ENCODE measurements around the gene CD44.

The CD44 gene

DNA sequence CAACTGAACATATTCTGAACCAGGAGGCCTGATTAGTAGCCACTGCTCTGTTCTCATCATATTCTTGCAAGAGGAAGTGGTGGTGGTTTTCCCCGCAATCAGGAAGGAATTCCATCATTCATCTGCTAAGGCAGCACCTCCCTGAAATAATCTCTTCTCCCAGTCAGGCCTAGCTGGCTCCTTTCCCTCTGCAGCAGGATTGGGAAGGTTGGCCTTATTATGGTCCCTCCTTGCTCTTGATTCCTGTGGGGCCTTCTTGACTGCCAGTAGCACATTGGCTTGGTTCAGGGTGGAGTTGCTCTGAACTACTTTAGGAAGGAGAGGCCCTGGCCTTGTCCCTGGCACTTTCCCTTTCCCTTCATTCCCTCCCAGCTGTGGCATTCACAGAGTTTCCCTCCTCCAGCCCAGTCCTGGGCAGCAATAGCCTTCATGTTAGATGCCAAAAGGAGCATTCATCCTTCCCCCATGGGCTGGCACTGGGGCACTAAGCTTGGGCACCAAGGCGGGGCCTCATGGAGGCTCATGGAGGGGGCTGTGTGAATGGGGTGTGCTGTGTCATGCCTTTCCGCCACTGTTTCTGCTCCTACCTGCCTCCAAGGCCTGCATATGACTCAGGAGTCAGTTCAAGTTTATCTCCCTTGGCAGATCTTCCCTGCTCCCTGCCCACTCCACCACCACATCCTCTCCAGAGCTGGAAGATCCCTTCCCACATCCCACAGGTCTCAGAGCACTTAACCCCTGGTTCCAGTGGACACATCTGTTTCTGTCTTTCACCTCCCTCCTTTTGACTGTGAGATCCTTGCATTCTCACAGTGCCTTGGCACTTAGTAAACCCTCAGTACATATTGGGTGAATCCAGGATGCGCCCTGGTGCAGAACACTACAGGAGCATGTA, 27.6 kb upstream of the CD44 start:
- no peak for DNase-seq
- Histone ChIP-seq H3K4me3 (ENCODE audit: insufficient read depth, low read depth, low read length, poor library complexity, severe bottlenecking) (no peak overlapping the region), H3K36me3 (ENCODE audit: control insufficient read depth, insufficient read depth, low read length) (no peaks in the 10 kb centered on the region), H3K27me3 (replicated peaks; ENCODE audit: control insufficient read depth, insufficient read depth, low read length, poor library complexity, severe bottlenecking) (no peaks in the 10 kb centered on the region), H3K27ac (ENCODE audit: insufficient read depth, low read length, poor library complexity, severe bottlenecking) (no peak overlapping the region), H3K9me3 (ENCODE audit: control insufficient read depth, low read length) (no peaks in the 10 kb centered on the region), H3K4me1 (ENCODE audit: control insufficient read depth, insufficient read depth, low read length, poor library complexity, severe bottlenecking) (peaks cover 21% of the 10 kb centered on the region)

DNA sequence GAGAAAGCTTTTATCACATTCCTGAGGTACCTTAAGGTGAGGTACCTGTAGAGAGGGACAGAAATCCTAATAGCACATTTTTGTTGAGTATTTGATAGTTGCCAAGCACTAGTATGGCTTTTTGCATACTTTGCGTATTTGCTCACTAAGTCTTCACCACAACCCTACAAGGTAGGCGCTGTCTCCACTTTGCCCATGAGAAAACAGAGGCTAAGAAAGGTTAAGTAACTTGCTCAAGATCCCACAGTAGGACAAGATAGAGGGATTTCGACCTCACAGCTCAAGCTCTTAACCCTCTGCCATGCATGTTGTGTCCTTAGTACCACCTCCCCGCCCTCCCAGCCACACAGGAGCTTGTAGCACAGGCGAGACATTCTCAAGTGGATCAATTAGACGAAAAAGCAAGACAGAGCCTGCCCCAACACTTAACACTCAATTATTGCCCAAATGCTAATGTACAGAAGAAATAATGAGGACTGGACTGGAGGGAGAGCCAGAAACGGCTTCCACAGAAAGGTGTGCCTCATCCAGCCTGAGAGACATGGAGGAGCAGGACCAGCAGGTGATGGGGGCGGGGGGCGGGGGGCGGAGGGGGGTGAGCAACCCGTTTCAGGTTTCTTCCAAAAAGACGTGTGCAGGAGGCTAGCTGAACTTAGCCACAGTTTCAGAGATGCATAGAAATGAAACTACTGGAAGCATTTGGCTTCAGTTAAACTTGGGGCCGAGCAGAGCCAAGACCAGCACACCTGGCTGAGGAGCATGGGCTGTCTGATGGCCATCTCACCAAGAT, 26.7 kb upstream of the CD44 start:
- Histone ChIP-seq H3K36me3 (ENCODE audit: control insufficient read depth, insufficient read depth, low read length) (no peaks in the 10 kb centered on the region), H3K9me3 (ENCODE audit: control insufficient read depth, low read length) (no peaks in the 10 kb centered on the region), H3K27ac (ENCODE audit: insufficient read depth, low read length, poor library complexity, severe bottlenecking) (no peak overlapping the region), H3K4me3 (ENCODE audit: insufficient read depth, low read depth, low read length, poor library complexity, severe bottlenecking) (no peak overlapping the region), H3K27me3 (replicated peaks; ENCODE audit: control insufficient read depth, insufficient read depth, low read length, poor library complexity, severe bottlenecking) (no peaks in the 10 kb centered on the region), H3K4me1 (ENCODE audit: control insufficient read depth, insufficient read depth, low read length, poor library complexity, severe bottlenecking) (peaks cover 18% of the 10 kb centered on the region)
- no peak for DNase-seq

DNA sequence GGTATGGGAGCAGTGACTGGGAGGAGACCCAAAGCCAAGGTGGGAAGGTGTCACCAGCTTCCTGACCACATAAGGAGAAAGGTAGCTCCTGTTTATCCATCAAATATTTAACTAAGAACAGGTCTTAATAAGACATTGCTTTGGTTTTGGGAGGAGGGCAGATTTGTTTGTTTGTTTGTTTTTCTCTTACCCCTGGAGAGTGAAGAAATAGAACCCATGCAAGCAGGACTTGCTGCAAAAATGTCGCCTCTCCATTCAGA, 26.2 kb upstream of the CD44 start:
- Histone ChIP-seq H3K36me3 (ENCODE audit: control insufficient read depth, insufficient read depth, low read length) (no peaks in the 10 kb centered on the region), H3K9me3 (ENCODE audit: control insufficient read depth, low read length) (no peaks in the 10 kb centered on the region), H3K4me3 (ENCODE audit: insufficient read depth, low read depth, low read length, poor library complexity, severe bottlenecking) (no peak overlapping the region), H3K27ac (ENCODE audit: insufficient read depth, low read length, poor library complexity, severe bottlenecking) (no peak overlapping the region), H3K27me3 (replicated peaks; ENCODE audit: control insufficient read depth, insufficient read depth, low read length, poor library complexity, severe bottlenecking) (no peaks in the 10 kb centered on the region), H3K4me1 (ENCODE audit: control insufficient read depth, insufficient read depth, low read length, poor library complexity, severe bottlenecking) (peaks cover 18% of the 10 kb centered on the region)
- DNase-seq: no peak

DNA sequence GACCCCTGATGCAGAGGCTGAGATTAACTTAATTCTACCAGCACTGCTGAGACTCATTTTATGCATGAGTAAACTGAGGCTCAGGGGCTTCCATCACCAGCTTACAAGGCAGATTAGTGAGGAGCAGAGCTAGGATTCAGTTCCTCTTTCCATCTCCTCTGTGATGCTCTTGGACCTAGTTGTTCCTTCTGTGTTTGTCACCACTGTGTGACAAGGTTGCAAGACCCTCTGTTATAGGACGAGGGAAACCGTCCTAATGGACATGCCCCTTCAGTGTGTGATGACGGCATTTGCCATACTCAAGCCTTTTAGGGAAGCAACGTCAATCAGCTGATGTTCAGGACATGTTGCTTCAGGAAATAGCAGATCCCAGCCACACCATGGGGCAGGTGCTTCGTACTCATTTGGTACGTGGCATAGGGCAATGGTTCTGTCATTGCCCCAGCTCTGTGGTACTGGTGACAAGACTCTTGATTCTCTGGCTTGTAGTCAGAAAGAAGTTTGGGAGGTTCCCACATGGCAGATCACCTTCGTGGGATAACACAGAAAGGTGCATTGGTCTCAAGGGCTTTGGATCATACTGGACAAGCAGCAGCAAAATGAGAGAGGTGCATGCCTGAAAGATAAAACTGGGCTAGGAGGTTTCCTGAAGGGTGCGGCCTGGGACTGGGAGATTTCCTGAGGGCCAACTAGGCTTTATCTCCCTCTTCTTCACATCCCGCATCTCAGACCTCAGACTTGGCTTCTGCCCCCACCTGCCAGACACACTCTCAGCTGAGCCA, 23.9 kb upstream of the CD44 start:
- DNase-seq: no peak
- Histone ChIP-seq H3K27me3 (replicated peaks; ENCODE audit: control insufficient read depth, insufficient read depth, low read length, poor library complexity, severe bottlenecking) (no peaks in the 10 kb centered on the region), H3K9me3 (ENCODE audit: control insufficient read depth, low read length) (no peaks in the 10 kb centered on the region), H3K27ac (ENCODE audit: insufficient read depth, low read length, poor library complexity, severe bottlenecking) (no peak overlapping the region), H3K4me3 (ENCODE audit: insufficient read depth, low read depth, low read length, poor library complexity, severe bottlenecking) (no peak overlapping the region), H3K4me1 (ENCODE audit: control insufficient read depth, insufficient read depth, low read length, poor library complexity, severe bottlenecking) (peaks cover 18% of the 10 kb centered on the region), H3K36me3 (ENCODE audit: control insufficient read depth, insufficient read depth, low read length) (no peaks in the 10 kb centered on the region)

DNA sequence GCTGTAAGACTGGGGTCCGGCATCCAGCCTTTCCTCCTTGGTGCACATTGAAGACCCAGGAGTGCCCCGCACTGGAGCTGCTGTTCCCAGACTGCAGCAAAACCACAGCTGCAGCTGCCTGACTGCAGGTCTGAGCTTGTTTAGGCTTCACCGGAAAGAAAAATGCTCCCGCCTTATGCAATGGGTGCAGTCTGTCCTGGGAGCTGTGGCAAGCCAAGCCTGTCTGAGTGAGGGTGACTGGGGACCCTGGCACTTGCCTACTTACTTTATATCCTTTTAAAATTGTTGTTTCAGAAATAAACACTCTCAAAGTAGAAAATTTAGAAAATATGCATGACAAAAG, 23.3 kb upstream of the CD44 start:
- Histone ChIP-seq H3K9me3 (ENCODE audit: control insufficient read depth, low read length) (no peaks in the 10 kb centered on the region), H3K4me1 (ENCODE audit: control insufficient read depth, insufficient read depth, low read length, poor library complexity, severe bottlenecking) (peaks cover 15% of the 10 kb centered on the region), H3K36me3 (ENCODE audit: control insufficient read depth, insufficient read depth, low read length) (no peaks in the 10 kb centered on the region), H3K27me3 (replicated peaks; ENCODE audit: control insufficient read depth, insufficient read depth, low read length, poor library complexity, severe bottlenecking) (no peaks in the 10 kb centered on the region), H3K4me3 (ENCODE audit: insufficient read depth, low read depth, low read length, poor library complexity, severe bottlenecking) (no peak overlapping the region), H3K27ac (ENCODE audit: insufficient read depth, low read length, poor library complexity, severe bottlenecking) (no peak overlapping the region)
- no peak for DNase-seq

DNA sequence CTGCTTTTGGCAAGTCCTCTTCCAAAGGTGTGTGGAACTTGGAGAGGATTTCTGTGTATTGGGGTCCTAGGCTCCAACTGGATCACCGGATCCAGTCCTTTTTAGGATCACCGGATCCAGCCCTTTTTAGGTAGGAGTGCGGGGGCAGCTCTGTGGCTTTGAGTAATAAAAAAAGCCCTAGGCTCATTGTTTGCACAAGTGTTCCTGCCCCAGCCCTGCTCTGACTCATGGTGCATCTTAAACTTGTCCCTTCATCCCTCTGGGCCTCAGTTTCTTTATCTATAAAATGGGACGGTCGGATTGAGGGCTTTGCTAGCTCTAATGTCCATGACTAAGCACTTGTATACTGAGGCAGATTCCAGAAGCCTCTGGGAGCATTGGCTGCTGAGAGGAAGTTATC, 22.7 kb upstream of the CD44 start:
- no peak for DNase-seq
- Histone ChIP-seq H3K4me1 (ENCODE audit: control insufficient read depth, insufficient read depth, low read length, poor library complexity, severe bottlenecking) (peaks cover 9% of the 10 kb centered on the region), H3K36me3 (ENCODE audit: control insufficient read depth, insufficient read depth, low read length) (no peaks in the 10 kb centered on the region), H3K27me3 (replicated peaks; ENCODE audit: control insufficient read depth, insufficient read depth, low read length, poor library complexity, severe bottlenecking) (no peaks in the 10 kb centered on the region), H3K27ac (ENCODE audit: insufficient read depth, low read length, poor library complexity, severe bottlenecking) (no peak overlapping the region), H3K4me3 (ENCODE audit: insufficient read depth, low read depth, low read length, poor library complexity, severe bottlenecking) (no peak overlapping the region), H3K9me3 (ENCODE audit: control insufficient read depth, low read length) (no peaks in the 10 kb centered on the region)

DNA sequence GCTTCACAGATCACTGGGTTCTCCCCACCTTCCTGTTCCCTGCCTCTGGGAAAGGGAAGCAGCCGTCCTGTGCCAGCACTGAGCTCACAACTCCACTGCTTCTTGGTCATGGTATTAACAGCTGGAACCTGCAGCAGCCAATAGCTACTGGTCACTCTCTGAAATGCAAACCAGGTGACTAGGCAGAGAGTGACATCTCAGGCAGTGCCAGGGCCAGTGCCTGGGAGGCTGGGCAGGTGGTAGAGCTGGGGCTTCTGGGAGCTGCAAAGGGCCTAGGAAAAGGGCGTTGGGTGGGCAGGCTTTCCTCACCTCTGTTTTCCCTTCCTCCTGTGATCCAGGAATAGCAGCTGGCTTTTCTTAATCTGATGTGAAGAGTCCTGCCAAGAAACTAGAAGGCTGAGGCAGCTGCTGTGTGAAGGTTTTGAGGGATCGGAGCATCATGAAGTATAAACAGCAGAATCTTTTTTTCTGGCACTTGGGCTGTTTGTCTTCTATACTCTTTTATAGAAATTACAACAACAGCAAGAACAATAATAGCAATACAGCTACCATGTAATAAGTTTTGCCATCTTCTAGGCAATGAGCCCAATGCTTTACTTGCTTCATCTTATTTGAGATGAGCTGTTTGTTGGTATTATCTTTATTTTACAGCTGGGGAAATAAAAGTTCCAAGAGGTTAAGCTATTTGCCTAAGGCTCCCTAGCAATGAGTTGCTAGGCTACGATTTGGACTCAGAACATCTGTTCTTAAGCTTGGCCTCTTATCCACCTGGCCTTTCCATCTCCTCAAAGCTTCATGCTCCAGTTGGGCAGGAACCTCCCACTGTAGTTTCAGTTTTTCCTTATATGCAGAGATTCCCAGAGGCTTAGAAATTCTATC, 22.0 kb upstream of the CD44 start:
- no peak for DNase-seq
- Histone ChIP-seq H3K4me1 (ENCODE audit: control insufficient read depth, insufficient read depth, low read length, poor library complexity, severe bottlenecking) (peaks cover 3% of the 10 kb centered on the region), H3K9me3 (ENCODE audit: control insufficient read depth, low read length) (no peaks in the 10 kb centered on the region), H3K27ac (ENCODE audit: insufficient read depth, low read length, poor library complexity, severe bottlenecking) (no peak overlapping the region), H3K4me3 (ENCODE audit: insufficient read depth, low read depth, low read length, poor library complexity, severe bottlenecking) (no peak overlapping the region), H3K36me3 (ENCODE audit: control insufficient read depth, insufficient read depth, low read length) (no peaks in the 10 kb centered on the region), H3K27me3 (replicated peaks; ENCODE audit: control insufficient read depth, insufficient read depth, low read length, poor library complexity, severe bottlenecking) (no peaks in the 10 kb centered on the region)

DNA sequence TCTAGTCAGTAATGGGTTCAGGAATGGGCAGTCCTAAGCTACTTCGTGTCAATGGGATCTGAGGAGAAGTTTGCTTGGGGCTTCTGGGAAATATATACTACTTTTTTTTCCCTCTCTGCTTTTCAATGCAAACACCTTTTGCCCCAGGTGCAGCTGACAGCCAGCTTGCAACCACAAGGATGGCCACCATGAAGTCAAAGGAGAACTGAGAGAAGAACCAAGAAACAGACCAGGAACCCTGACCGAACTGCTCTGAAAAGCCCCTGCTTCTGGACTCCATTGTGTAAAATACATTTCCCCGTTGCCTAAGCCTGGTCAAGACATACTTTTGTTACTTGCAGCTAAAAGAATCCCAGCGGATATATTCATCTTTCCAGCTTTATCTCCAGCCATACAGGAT, 20.1 kb upstream of the CD44 start:
- no peaks in the 10 kb centered on the region for H3K9me3 ChIP-seq (ENCODE audit: control insufficient read depth, low read length)
- no peak overlapping the region for H3K4me3 ChIP-seq (ENCODE audit: insufficient read depth, low read depth, low read length, poor library complexity, severe bottlenecking)
- H3K27ac ChIP-seq (ENCODE audit: insufficient read depth, low read length, poor library complexity, severe bottlenecking): no peak overlapping the region
- no peak for DNase-seq
- H3K4me1 ChIP-seq (ENCODE audit: control insufficient read depth, insufficient read depth, low read length, poor library complexity, severe bottlenecking): peaks cover 16% of the 10 kb centered on the region
- no peaks in the 10 kb centered on the region for H3K27me3 ChIP-seq (replicated peaks; ENCODE audit: control insufficient read depth, insufficient read depth, low read length, poor library complexity, severe bottlenecking)
- H3K36me3 ChIP-seq (ENCODE audit: control insufficient read depth, insufficient read depth, low read length): no peaks in the 10 kb centered on the region

DNA sequence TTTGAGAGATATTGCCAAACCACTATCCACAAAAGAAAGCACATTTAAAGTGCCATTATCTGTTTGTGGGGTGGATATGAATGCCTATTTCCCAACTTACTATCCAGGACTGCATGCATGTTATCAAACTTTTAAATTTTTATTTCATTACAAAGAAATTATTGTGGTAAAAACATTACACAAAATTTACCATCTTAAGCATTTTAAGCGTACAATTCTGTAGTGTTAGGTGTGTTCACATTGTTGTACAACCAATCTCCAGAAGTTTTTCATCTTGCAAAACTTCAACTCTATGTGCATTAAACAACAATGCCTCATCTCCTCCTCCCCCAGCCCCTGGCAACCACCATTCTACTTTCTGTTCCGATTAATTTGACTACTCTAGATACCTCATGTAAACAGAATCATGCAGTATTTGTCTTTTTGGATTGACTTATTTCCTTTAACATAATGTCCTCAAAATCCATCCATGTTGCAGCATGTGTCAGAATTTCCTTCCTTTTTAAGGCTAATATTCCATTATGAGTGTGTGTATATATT, 17.6 kb upstream of the CD44 start:
- Histone ChIP-seq H3K4me3 (ENCODE audit: insufficient read depth, low read depth, low read length, poor library complexity, severe bottlenecking) (no peak overlapping the region), H3K27ac (ENCODE audit: insufficient read depth, low read length, poor library complexity, severe bottlenecking) (no peak overlapping the region), H3K36me3 (ENCODE audit: control insufficient read depth, insufficient read depth, low read length) (no peaks in the 10 kb centered on the region), H3K27me3 (replicated peaks; ENCODE audit: control insufficient read depth, insufficient read depth, low read length, poor library complexity, severe bottlenecking) (no peaks in the 10 kb centered on the region), H3K9me3 (ENCODE audit: control insufficient read depth, low read length) (no peaks in the 10 kb centered on the region), H3K4me1 (ENCODE audit: control insufficient read depth, insufficient read depth, low read length, poor library complexity, severe bottlenecking) (peaks cover 25% of the 10 kb centered on the region)
- DNase-seq: no peak
